ENCODE data around the gene TARS2.
A peak's percentile ranks its signal among the peaks of the same experiment; 100 is the strongest.

Gene TARS2, protein sequence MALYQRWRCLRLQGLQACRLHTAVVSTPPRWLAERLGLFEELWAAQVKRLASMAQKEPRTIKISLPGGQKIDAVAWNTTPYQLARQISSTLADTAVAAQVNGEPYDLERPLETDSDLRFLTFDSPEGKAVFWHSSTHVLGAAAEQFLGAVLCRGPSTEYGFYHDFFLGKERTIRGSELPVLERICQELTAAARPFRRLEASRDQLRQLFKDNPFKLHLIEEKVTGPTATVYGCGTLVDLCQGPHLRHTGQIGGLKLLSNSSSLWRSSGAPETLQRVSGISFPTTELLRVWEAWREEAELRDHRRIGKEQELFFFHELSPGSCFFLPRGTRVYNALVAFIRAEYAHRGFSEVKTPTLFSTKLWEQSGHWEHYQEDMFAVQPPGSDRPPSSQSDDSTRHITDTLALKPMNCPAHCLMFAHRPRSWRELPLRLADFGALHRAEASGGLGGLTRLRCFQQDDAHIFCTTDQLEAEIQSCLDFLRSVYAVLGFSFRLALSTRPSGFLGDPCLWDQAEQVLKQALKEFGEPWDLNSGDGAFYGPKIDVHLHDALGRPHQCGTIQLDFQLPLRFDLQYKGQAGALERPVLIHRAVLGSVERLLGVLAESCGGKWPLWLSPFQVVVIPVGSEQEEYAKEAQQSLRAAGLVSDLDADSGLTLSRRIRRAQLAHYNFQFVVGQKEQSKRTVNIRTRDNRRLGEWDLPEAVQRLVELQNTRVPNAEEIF

DNA sequence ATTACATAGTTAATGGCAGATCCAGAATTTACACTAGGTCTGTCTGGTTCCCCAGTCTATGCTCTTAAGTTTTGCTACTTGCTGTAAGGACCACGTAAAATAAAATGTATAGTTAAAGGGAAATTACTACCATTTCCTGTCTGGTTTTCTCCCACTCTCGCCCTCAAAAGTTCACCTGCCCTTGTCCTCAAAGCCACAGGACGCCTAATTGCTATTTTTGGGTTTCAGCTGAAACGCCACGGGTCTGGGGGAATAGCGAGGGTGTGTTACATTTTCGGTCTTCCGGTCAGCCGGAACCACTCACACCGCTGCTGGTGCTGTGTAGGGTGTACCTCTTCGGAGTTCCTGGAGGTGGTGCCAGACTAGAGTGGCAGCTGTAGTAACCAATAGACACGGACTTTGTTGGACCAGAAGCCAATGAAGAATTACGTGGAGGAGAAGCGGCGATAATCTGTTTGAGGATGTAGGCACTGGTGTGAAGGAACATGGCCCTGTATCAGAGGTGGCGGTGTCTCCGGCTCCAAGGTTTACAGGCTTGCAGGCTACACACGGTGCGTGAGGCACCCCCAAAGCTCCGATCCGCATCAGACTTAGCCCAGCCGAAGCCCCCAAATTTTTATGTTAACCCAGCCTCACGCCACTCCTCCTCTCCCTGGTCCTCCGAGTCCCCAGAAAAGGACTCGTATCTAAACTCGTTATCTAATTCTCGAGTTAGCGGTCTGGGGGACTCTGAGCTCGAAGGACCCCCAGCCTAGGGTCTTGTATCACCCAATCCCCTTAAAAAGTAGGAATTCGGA is at the start of gene TARS2:
Gene TARS2 (plus strand): TSS at position 454 of the 797 bp plus-strand sequence. CDS start 32 bp downstream, at position 486.
- peak; percentile 85 to 94 for DNase-seq

DNA sequence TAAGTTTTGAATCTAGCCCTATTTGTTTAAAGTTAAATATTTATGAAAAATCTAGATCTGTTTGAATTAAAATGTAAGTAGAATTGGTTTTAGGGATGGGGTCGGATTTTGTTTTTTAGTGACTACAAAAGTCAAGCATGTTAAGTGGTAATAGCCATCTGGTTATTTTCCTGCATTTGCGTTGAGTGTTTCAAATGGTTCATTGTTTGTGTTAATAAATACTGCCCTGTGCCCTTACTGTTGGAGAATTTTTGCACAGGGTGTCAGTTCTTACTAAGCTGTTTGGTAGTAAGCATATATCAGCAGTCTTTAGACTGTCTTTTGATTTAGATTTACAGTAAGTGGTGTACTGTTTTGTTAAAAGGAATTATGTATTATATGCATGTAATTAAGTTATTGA is 46.1 kb upstream of the TARS2 start:
- DNase-seq, result no peak

DNA sequence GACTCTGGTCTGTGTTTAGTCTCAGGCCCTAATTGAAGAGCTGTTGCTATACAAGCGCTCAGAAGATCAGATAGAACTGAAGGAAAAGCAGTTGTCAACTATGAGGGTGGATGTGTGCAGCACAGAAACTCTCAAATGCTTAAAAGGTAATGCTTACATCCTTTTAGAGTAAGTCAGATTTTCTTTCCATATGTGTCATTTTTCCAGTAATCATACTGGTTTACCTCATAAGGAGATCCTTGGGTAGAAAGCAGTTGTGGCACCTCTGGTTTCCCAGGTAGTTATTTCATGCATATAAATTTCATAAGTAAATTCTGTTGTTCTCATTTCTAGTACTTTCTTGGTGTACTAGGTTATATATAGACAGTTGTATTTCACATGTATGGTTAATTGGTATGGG is 43.0 kb upstream of the TARS2 start:
- DNase-seq, result no peak

DNA sequence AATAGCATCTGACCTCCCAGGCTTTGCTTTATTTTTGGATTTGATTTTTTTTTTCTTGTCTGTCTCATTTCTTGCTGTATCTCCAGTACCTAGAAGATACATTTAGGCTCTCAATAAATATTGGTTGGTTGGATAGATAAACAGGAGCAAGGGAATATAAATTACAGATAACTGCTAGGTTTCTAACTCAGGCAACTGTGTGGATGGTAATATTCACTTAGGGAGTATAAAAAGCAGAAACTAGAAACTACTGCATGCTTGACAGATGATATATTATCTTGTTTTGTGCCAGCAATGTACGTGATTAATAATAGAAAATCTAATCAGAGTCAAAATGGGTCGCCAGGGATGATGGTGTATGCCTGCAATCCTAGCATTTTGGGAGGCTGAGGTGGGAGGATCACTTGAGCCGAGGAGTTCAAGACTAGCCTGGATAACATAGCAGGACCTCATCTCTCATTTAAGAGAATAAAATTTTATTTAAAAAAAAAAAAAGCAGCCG is 31.0 kb upstream of the TARS2 start:
- no peak for DNase-seq

DNA sequence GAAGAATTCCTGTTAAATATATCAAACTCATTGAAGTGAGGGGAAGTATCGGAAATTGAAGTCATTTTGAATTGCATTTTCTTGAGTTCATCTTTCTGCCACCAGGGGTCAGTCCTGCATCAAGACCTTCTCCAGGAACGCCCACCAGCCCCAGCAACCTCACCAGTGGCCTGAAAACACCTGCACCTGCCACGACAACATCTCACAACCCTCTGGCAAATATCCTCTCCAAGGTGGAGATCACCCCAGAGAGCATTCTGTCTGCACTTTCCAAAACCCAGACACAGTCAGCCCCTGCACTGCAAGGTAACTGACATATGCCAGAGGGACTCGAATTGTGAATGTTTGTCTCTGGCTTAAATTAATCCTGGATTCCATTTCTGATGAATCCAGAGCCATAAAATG is 22.8 kb upstream of the TARS2 start:
- peak; percentile 63 to 67 for DNase-seq

DNA sequence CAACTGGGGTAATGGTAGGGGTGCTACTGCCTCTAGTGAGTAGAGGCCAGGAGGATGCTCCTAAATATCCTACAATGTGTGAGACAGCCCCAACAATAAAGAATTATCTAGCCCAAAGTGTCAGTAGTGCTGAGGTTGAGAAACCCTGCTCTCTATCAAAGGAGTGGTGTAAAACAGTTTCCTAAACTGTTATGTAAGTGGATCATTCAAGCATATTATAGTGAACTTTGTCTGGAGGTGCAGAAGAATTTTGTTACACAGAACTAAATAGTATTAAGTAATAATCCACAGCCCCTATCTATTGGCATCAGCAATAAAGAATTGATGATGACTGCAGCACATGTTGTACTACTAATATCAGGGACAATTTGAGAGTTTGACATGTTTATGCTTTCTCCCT is 20.3 kb upstream of the TARS2 start:
- DNase-seq, result no peak

DNA sequence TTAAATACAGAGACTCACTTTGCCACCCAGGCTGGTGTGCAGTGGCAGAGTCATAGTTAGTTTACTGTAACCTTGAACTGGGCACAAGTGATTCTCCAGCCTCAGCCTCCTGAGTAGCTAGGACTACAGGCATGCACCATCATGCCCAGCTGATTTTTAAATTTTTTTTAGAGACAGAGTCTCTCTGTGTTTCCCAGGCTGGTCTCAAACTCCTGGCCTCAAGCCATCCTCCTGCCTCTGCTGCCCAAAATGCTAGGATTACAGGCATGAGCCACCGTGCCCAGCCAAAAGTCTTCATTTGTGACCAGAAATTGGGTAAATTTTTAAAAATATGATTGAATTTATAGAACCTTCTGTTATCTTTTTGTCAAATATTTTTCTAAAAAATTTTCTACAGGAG is 17.9 kb upstream of the TARS2 start:
- no peak for DNase-seq

DNA sequence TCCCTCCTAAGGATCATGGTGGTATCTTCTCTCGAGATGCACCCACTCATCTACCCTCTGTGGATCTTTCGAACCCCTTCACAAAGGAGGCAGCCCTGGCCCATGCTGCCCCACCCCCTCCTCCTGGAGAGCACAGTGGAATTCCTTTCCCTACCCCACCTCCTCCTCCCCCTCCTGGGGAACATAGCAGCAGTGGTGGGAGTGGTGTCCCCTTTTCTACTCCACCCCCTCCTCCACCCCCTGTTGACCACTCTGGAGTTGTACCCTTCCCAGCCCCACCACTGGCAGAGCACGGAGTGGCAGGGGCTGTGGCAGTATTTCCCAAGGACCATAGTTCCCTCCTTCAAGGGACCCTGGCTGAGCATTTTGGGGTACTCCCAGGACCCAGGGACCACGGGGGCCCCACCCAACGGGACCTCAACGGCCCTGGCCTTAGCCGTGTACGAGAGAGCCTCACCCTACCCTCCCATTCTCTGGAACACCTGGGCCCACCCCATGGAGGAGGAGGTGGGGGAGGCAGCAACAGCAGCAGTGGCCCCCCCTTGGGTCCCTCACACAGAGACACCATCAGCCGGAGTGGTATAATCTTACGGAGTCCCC is 14.5 kb upstream of the TARS2 start:
- no peak for DNase-seq

DNA sequence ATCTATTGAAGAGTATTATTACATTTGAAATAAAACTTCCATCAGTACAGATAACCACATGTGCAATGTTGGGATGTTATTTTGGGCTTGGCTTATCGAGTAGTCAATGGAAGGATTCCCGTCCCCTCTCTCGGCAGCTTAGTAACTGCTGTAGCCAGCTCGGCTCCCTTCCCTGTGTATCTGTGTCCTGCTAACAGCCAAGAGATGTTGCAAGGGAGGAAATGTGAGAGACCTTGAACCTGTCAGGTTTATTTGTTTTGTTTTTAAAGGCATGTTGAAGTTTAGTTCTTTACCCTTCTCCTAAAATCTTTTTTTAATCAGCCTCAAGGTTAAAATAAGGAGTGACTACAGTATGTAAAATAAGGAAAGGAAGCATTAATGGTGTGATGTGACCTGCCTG is 13.6 kb upstream of the TARS2 start:
- no peak for DNase-seq

DNA sequence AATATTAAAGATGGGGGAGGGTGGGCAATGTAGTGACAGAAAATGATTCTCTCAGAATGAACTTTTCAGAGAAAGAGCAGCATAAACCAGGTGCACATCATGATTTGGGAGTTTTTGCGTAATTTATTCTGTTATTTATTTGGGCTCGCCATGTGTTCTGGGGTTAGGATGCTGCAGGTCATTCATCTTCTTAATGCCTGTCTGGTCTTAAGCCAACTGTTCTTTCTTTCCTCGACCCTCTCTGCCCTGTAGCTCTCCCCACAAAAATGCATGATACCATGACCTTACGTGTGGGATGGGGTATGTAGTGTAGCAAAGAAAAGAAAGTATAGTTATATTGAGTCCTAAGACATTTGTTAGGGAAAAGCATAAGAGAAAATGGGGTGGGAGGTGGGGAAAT is 12.3 kb upstream of the TARS2 start:
- DNase-seq, result no peak

DNA sequence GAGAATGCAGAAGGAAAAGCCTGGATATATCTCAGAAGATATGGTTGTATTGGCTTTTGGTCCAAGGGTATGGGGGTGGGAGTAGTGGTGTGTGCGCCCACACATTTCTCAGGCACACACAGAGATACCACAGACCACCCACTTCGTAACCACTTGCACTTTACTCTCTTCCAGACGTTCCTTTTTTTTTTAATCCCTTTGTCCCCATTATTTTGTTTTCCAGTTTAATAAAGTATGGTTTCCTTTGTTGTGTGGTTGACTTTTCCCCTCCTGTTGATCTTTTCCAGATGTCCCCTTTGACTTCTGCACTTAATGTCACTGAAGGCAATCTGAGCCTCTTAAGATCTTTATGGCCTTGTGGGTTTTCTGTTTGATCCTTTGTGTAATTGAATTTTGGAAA is 10.5 kb upstream of the TARS2 start:
- DNase-seq, result no peak

DNA sequence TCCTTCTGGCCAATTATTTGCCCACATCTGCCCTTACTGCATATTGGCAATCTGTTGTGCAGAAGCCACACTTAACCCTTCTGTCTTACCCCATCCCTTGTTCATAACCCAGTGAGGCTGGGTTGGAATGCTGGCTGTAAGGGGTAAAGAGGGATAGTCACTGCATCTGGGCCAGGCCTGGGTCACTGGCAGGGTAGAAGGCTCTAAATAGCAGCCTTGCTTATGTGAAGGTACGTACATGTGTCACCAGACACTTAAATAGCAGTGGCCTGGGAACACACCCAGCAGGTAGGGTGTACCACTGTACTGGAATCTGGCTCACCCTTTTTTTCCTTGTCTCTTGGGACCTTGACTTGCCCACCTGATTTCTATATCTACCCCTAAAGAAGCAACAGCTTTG is 9.9 kb upstream of the TARS2 start:
- DNase-seq, result no peak

DNA sequence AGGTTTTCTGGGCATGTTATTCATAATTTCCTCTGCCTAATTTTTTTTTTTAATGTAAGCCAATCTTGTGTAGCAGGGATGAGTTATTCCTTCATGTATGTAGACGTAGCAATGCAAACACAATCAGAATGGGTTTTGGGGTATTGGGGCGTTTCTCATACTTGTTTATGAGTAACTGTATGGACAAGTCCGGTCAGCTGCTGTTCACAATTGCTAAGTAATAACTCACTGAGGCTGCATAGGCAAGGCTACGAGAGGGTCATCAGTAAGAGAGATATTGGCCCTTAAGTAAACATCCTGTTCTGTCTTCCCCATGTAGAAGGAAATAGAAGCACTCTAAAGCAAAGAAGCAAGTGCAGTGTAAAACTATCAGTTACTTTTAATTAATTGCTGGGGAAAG is 9.5 kb upstream of the TARS2 start:
- no peak for DNase-seq

DNA sequence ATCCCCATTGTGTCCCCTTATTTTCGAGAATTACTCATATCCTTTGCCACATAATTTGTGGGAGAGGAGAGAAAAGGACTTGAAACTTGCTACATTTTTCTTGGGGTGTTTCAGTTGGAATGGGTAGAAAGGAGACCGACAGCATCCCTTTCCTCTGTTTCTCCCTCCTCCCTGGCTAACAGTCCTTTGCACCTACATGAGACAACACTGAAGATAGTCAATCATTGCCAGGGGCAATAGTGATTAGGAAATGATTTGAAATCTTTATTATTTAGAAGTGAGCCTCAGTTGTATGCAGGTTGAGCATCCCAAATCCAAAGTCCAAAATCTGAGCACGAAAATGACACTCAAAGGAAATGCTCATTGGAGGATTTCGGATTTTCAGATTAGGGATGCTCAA is 7.8 kb upstream of the TARS2 start:
- DNase-seq, result no peak

DNA sequence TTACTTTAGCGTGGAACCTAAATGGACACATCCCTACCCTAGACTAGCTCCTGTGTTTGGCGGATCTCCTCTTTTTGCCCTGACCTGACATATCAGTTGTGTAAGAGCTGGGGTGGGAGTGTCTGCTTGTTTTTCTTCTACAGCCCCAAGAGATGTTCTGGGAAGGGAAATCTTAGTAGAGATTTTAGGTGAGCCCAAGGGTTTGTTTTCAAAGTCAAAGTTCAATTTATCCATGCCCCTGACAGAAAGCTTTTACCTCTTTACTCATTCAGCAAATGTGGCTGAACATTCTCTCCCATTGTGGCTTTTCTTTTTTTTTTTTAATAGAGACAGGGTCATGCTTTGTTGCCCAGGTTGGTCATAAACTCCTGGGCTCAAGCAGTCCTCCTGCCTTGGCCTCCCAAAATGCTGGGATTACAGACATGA is 7.3 kb upstream of the TARS2 start:
- no peak for DNase-seq

DNA sequence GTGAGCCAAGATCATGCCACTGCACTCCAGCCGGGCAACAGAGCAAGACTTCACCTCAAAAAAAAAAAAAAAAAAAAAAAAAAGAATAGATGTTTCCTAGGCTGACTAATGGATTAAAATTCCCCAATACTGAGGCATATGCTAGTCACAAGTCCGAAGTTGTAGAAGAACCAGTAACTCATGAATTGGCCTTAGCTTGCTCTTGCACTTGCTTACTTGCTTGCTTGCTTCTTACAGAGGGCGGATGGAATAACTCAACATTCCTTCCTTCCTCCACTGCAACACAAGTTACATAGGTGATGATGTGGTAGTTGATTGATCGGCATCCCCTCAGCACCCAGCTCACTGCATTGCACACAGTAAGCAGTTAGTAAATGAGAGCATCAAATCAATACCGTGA is 2.8 kb upstream of the TARS2 start:
- DNase-seq, result no peak

DNA sequence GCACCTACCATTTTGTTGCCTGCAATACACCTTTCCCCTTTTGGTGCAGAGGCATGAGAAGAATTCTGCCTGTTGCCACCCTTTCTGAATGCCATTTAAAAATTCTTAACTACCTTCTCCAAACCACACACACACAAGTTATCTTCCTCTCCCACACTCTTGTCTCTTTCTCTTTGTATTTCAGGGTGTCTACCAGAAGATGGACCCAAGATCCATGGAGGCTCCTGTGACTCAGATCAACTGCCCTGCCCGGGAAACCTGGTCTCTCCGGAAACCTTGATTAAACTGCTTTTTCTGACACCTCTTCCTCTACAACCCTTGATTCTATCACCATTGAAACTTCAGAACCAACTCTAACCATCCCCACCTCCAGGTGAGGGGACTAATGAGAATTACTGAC is 2.4 kb upstream of the TARS2 start:
- DNase-seq, result no peak

DNA sequence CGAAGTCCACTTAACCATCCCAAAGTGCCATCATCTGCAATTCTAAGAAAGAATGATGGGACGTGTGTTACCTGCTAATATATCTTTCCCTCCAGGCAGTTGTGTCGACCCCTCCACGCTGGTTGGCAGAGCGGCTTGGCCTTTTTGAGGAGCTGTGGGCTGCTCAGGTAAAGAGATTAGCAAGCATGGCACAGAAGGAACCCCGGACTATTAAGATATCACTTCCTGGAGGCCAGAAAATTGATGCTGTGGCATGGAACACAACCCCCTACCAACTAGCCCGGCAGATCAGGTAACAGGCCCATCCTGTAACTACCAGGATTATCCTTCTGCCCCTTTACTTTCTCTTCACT is 520 bp downstream of the TARS2 start:
- no peak for DNase-seq

DNA sequence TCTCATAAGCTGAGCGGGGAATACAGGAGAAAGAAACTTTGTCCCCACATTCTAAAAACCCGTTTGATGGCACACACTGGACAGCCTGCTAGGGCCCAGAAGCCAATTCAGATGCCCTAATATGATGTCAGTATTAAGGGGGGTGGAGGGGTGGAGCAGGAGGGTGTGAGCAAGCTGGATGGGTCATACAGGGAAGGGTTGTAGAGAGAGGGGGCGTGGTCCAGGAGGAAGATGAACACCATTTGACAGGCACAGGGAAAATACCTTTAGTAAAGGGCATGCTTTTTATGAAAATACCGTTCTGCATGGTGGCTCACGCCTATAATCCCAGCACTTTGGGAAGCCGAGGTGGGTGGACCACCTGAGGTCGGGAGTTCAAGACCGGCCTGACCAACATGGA is 6.0 kb downstream of the TARS2 start:
- DNase-seq, result no peak

DNA sequence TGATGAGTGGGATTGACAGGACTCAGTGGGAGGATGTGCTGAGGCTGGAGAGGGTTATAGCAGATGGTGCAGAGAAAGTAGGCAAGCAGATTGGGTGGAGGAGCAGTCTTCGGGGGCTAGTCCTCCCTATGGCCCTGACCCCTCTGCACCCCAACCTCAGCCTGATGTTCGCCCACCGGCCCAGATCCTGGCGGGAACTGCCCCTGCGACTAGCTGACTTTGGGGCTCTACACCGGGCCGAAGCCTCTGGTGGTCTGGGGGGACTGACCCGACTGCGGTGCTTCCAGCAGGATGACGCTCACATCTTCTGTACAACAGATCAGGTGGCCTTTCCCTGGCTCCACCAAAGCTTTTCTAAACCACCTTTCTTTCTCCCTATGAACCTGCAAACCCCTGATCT is 11.1 kb downstream of the TARS2 start:
- DNase-seq, result no peak

DNA sequence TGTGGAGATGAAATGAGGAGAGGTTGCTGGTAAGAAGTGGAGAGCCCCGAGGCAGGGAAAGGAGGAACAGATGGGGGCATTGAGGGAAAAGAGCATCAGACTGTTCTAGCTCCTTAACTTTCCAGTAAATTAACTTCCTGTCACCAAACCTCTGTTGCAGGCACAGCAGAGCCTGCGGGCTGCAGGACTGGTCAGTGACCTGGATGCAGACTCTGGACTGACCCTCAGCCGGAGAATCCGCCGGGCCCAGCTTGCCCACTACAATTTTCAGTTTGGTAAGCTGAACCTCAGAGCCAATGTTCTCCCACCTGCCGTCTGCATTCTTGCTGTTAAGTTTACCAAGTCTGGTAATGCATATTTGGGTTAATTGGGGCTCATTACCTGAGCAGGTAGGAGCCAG is 18.2 kb downstream of the TARS2 start:
- DNase-seq, result no peak

DNA sequence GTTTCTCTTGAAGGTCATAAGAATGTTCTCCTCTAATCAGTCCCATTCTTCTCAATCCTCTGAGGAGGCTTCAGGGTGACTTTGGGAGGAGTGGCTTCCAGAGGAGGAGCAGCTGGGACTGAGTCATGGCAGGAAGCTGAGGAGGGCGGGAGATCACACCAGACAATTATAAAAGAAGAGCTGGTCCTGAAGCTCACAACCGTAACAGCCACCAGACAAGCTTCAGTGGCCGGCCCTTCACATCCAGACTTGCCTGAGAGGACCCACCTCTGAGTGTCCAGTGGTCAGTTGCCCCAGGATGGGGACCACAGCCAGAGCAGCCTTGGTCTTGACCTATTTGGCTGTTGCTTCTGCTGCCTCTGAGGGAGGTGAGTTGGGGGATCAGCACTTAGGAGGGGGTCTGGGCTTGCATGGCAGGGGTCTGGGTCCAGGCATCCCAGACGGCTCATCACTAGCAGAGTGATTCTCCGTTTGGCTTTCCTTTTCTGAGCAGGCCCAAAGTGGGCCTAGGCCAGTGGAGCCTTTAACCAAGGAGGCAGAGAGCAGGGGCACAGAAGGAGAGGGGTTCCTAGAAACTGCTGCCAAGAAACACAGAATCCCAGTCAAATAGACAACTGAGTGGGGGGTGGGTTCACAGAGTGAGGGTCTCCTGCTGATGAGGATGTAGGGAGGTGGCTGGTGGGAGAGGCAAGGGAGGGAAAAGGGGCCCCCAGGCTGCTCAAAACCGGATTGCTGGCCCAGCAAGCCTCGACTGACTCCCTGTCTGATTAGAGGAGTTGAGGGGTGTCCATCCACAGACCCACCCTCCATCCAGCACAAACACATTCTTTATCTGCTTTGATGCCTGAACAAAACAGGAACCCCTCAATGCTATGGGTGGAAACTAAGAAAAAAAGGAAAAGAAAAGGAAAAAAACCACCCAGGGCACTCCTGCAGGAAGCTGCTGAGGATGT is 21.0 kb downstream of the TARS2 start, which contains the start of gene ECM1:
Gene ECM1 (plus strand): TSS at position 198 of the 953 bp plus-strand sequence. CDS start 101 bp downstream, at position 299.
- no peak for DNase-seq

Data from stimulated activated CD4-positive, alpha-beta T cell treated with anti-CD3 and anti-CD28 coated beads, Interleukin-4, amount 100 ng/mL, for 4 hours (primary cell).